Prostate gland (tissue), 2 donors: ENCODE measurements around the gene CLDN24.

Experiments used
- POLR2A ChIP-seq: fragments of 450-650 bp; IDR thresholded peaks from one replicate; pipeline ENCODE4 v1.6.1; 2016; ENCODE audit warnings: antibody characterized with exemption, mild to moderate bottlenecking
- POLR2AphosphoS5 ChIP-seq: sonication (generic); formaldehyde crosslinking; IDR thresholded peaks from one replicate; pipeline ENCODE4 v1.6.1; 2017; ENCODE audit warnings: antibody characterized with exemption
- TF ChIP-seq, protein P1 (sequence below), 4 experiments: fragments of 200-600 bp in 2 of 4; fragments of 450-650 bp in 2 of 4; sonication (generic) in 2 of 4; IDR thresholded peaks; 1 replicate in 3 of 4; 2 replicates in 1 of 4; pipeline ENCODE4 v1.5.1; 2016 to 2019; ENCODE audit warnings: antibody characterized with exemption in 4 of 4, mild to moderate bottlenecking in 2 of 4, moderate library complexity in 2 of 4

DNA sequence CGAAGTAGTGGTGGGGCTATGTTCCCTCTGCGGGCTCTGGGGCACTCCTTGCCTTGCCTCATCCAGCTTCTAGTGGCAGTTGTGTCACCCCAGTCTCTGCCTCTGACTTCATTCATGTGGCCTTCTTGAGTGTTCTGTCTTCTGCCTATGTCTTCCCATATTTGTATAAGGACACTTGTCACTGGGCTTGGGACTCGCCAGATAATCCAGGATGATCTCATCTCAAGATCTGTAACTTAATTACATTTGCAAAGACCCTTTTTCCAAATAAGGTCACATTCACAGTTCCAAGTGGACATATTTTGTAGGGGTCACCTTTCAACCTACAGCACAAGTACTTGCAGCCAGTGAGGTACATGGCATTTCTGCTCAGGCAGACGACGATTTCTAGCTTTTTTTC is 30.3 kb upstream of the CLDN24 start:
- TF ChIP-seq, protein P1, sequence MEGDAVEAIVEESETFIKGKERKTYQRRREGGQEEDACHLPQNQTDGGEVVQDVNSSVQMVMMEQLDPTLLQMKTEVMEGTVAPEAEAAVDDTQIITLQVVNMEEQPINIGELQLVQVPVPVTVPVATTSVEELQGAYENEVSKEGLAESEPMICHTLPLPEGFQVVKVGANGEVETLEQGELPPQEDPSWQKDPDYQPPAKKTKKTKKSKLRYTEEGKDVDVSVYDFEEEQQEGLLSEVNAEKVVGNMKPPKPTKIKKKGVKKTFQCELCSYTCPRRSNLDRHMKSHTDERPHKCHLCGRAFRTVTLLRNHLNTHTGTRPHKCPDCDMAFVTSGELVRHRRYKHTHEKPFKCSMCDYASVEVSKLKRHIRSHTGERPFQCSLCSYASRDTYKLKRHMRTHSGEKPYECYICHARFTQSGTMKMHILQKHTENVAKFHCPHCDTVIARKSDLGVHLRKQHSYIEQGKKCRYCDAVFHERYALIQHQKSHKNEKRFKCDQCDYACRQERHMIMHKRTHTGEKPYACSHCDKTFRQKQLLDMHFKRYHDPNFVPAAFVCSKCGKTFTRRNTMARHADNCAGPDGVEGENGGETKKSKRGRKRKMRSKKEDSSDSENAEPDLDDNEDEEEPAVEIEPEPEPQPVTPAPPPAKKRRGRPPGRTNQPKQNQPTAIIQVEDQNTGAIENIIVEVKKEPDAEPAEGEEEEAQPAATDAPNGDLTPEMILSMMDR (IDR thresholded peaks at IDR 0.05), result no peak
- TF ChIP-seq POLR2A (no peak), POLR2AphosphoS5 (no peak)
